PC-3 (cell line): ENCODE results near the gene BRD4. TPM values are rescaled to one million over a fixed set of nuclear protein-coding genes. Genes with fewer than 3 reads are reported as not detected.

Experiments
- ATAC-seq: fragments of 200-7000 bp; cut with Tn5 transposase; 2 replicates; pipeline ENCODE4 v1.9.1; 2020; ENCODE audit warnings: mild to moderate bottlenecking, moderate library complexity
- BruUV-seq: library from RNA; stranded (reverse); fragments of 400-500 nt; replicated peaks from 2 replicates; lab custom pipeline; 2021; lab: Mats Ljungman, UMichigan
- CTCF ChIA-PET: fragments of 300-600 bp; sonication (Branson Sonifier 250); formaldehyde crosslinking; loops from one replicate; lab custom pipeline; 2022; ENCODE audit warnings: antibody characterized with exemption; lab: Charles Lee
- POLR2A ChIA-PET: fragments of 300-600 bp; sonication (Branson Sonifier 250); formaldehyde crosslinking; loops from one replicate; lab custom pipeline; 2022; ENCODE audit warnings: antibody characterized with exemption; ENCODE audit not compliant: unreplicated experiment; lab: Charles Lee
- DNase-seq: peaks from one replicate; pipeline ENCODE4 v3.0.0-alpha.2; 2015
- H2AFZ ChIP-seq: fragments of 300-600 bp; sonication (generic); 2 replicates; pipeline ENCODE4 v1.6.0; 2016; ENCODE audit warnings: antibody characterized with exemption, low read length
- H3F3A ChIP-seq: fragments of 300-600 bp; sonication (generic); one replicate; pipeline ENCODE4 v1.6.0; 2017; ENCODE audit warnings: antibody characterized with exemption, low read length, control low read depth, mild to moderate bottlenecking; ENCODE audit not compliant: unreplicated experiment
- H3K27ac ChIP-seq: fragments of 300-600 bp; sonication (generic); 2 replicates; pipeline ENCODE4 v1.5.1; 2016; ENCODE audit warnings: mild to moderate bottlenecking, low read length
- H3K27me3 ChIP-seq: fragments of 300-600 bp; sonication (generic); 2 replicates; pipeline ENCODE4 v1.6.1; 2016; ENCODE audit warnings: low read length, mixed read lengths
- H3K36me3 ChIP-seq: fragments of 300-600 bp; sonication (generic); 2 replicates; pipeline ENCODE4 v1.6.1; 2016; ENCODE audit warnings: low read depth, mixed run types, low read length, mixed read lengths
- H3K4me1 ChIP-seq: fragments of 300-600 bp; sonication (generic); 2 replicates; pipeline ENCODE4 v1.5.1; 2016; ENCODE audit warnings: low read length; ENCODE audit not compliant: insufficient read depth
- H3K4me2 ChIP-seq: fragments of 300-600 bp; sonication (generic); 2 replicates; pipeline ENCODE4 v1.6.0; 2016; ENCODE audit warnings: low read length
- H3K4me3 ChIP-seq: fragments of 300-600 bp; sonication (generic); 2 replicates; pipeline ENCODE4 v1.5.1; 2016; ENCODE audit warnings: mild to moderate bottlenecking, low read length, mixed read lengths
- H3K79me2 ChIP-seq: fragments of 300-600 bp; sonication (generic); 2 replicates; pipeline ENCODE4 v1.6.1; 2017; ENCODE audit warnings: low read length, mixed read lengths
- H3K9ac ChIP-seq: fragments of 300-600 bp; sonication (generic); 2 replicates; pipeline ENCODE4 v1.6.0; 2016; ENCODE audit warnings: mild to moderate bottlenecking, low read length
- H3K9me2 ChIP-seq: fragments of 300-600 bp; sonication (generic); replicated peaks from 2 replicates; pipeline ENCODE4 v1.6.1; 2016; ENCODE audit warnings: mixed run types, low read length, mixed read lengths
- H3K9me3 ChIP-seq: fragments of 300-600 bp; sonication (generic); 2 replicates; pipeline ENCODE4 v1.6.1; 2016; ENCODE audit warnings: low read length, mixed read lengths
- H4K20me1 ChIP-seq: fragments of 300-600 bp; sonication (generic); 2 replicates; pipeline ENCODE4 v1.6.1; 2016; ENCODE audit warnings: low read length, mixed read lengths
- CTCF ChIP-seq: fragments of 300-600 bp; sonication (generic); conservative IDR thresholded peaks from 2 replicates; pipeline ENCODE4 v1.5.1; 2017; ENCODE audit warnings: antibody characterized with exemption, low read depth, mild to moderate bottlenecking, low read length
- EZH2 ChIP-seq: fragments of 300-600 bp; sonication (generic); IDR thresholded peaks from one replicate; pipeline ENCODE4 v1.6.1; 2017; ENCODE audit warnings: antibody characterized with exemption, mild to moderate bottlenecking, low read length; ENCODE audit not compliant: unreplicated experiment
- EZH2phosphoT487 ChIP-seq: fragments of 300-600 bp; sonication (generic); IDR thresholded peaks from 2 replicates; pipeline ENCODE4 v1.6.1; 2018; ENCODE audit warnings: mild to moderate bottlenecking, antibody characterized with exemption, low read length, borderline replicate concordance
- intact Hi-C: fragments of 100-400 bp; cut with micrococcal nuclease; formaldehyde crosslinking; loops from 2 replicates; pipeline ENCODE4 v1.9.0; 2023
- total RNA-seq: library from RNA; depleted of rRNA; stranded (reverse); fragments of >200 nt; gene quantifications from 2 replicates; pipeline ENCODE4 v1.2.3, GENCODE V29; 2014

Gene BRD4
- total RNA-seq, 1 experiment from 2014 or later = 20.9 TPM

GRCh38 chr19:15368798-15369593 lies 36.7 kb upstream of the BRD4 start:
- no peak overlapping the region for H3K4me3 ChIP-seq
- no peaks in the 10 kb centered on the region for H3K27me3 ChIP-seq
- DNase-seq = no peak
- H3F3A ChIP-seq = no peaks in the 10 kb centered on the region
- intact Hi-C loops = no loop called here
- ChIA-PET POLR2A (no interaction called here), CTCF (no interaction called here)
- peaks cover 57% of the 10 kb centered on the region for H3K36me3 ChIP-seq
- BruUV-seq = no TSS peak
- TF ChIP-seq EZH2 (no peak), CTCF (no peak), EZH2phosphoT487 (no peak)
- H2AFZ ChIP-seq = no peak overlapping the region
- no peak overlapping the region for H3K4me2 ChIP-seq
- H3K9me2 ChIP-seq = no peaks in the 10 kb centered on the region
- H4K20me1 ChIP-seq = no peaks in the 10 kb centered on the region
- H3K9me3 ChIP-seq = no peaks in the 10 kb centered on the region
- H3K4me1 ChIP-seq = no peaks in the 10 kb centered on the region
- ATAC-seq = no peak
- H3K9ac ChIP-seq = no peak overlapping the region
- H3K27ac ChIP-seq = no peak overlapping the region
- H3K79me2 ChIP-seq = peaks cover 24% of the 10 kb centered on the region

GRCh38 chr19:15368051-15368632 lies 35.8 kb upstream of the BRD4 start:
- POLR2A ChIA-PET = no interaction called here
- DNase-seq (no peak), ATAC-seq (no peak)
- Histone ChIP-seq H3K9me3 (no peaks in the 10 kb centered on the region), H3K36me3 (peaks cover 51% of the 10 kb centered on the region), H3K9ac (no peak overlapping the region), H3K4me2 (no peak overlapping the region), H3K27me3 (no peaks in the 10 kb centered on the region), H3K79me2 (peaks cover 15% of the 10 kb centered on the region), H3K9me2 (no peaks in the 10 kb centered on the region), H4K20me1 (no peaks in the 10 kb centered on the region), H3K4me1 (no peaks in the 10 kb centered on the region), H3K27ac (no peak overlapping the region), H2AFZ (no peak overlapping the region), H3F3A (no peaks in the 10 kb centered on the region), H3K4me3 (no peak overlapping the region)
- no peak for TF ChIP-seq EZH2phosphoT487
- TF ChIP-seq CTCF = no peak
- TF ChIP-seq EZH2 = no peak
- CTCF ChIA-PET = no interaction called here
- no TSS peak for BruUV-seq
- intact Hi-C loops = no loop called here

DNA sequence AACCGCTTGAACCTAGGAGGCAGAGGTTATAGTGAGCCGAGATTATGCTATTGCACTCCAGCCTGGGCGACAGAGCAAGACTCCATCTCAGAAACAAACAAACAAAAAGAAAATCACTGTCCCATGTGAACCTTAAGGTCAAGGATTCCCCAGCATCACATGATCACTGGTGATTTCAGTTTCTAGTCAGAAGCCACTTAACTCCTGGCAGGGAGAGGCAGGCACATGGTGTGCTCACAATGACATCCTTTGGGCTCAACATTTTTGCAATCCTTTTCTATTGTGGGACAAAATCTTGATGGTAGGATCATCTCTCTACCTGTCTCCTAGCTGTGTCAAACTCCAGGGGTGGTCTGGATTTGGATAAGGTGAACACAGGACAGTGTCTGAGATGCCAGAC lies 35.1 kb upstream of the BRD4 start:
- POLR2A ChIA-PET = no interaction called here

More for the DNA sequence above, 35.1 kb upstream of the BRD4 start:
- Histone ChIP-seq H3F3A (no peaks in the 10 kb centered on the region), H3K27me3 (no peaks in the 10 kb centered on the region), H3K4me2 (no peak overlapping the region), H3K4me3 (no peak overlapping the region), H4K20me1 (no peaks in the 10 kb centered on the region), H3K36me3 (peaks cover 47% of the 10 kb centered on the region), H3K9me2 (no peaks in the 10 kb centered on the region), H3K4me1 (no peaks in the 10 kb centered on the region), H3K9me3 (no peaks in the 10 kb centered on the region), H3K79me2 (0 out of 2 replicates have a peak, but pooled peaks cover 8% of the 10 kb centered on the region), H2AFZ (no peak overlapping the region), H3K9ac (no peak overlapping the region), H3K27ac (no peak overlapping the region)
- BruUV-seq = no TSS peak
- DNase-seq (no peak), ATAC-seq (no peak)
- TF ChIP-seq EZH2 = no peak
- no peak for TF ChIP-seq EZH2phosphoT487
- no peak for TF ChIP-seq CTCF
- intact Hi-C loops = no loop called here
- CTCF ChIA-PET = no interaction called here
